K562 (cell line): ENCODE results near the gene UNC13A. TPM values are rescaled to one million over a fixed set of nuclear protein-coding genes. Genes with fewer than 3 reads are reported as not detected.
A peak's percentile ranks its signal among the peaks of the same experiment; 100 is the strongest.

Experiments used
- ATAC-seq: fragments of 200-7000 bp; cut with Tn5 transposase; 3 replicates; pipeline ENCODE4 v1.9.1; 2020; ENCODE audit warnings: moderate library complexity
- BruUV-seq: library from RNA; stranded (reverse); fragments of 400-500 nt; replicated peaks from 2 replicates; lab custom pipeline; 2021; lab: Mats Ljungman, UMichigan
- CTCF ChIA-PET: fragments of 300-600 bp; formaldehyde crosslinking; extraction: SDS; loops from one replicate; lab custom pipeline; 2021; ENCODE audit warnings: low intra/inter-chr PET ratio; lab: Yijun Ruan, JAX
- POLR2A ChIA-PET: fragments of 300-600, 350-650 bp; sonication (Branson Sonifier 250); formaldehyde crosslinking; extraction: SDS; loops from one replicate; lab custom pipeline; 2021; ENCODE audit warnings: antibody characterized with exemption, inconsistent platforms; lab: Yijun Ruan, JAX
- DNase-seq, 4 experiments: peaks; one replicate each; pipeline versions ENCODE4 v3.0.0 to v3.0.0-alpha.2; 2011 to 2018; ENCODE audit warnings: low spot score in 3 of 4, mixed read lengths in 3 of 4; ENCODE audit errors: extremely low read depth in 1 of 4
- FAIRE-seq: peaks from 2 replicates; lab custom pipeline; 2011; peaks lifted over from hg19 to GRCh38; lab: Jason Lieb, UNC
- H2AFZ ChIP-seq: 2 replicates; pipeline ENCODE4 v1.6.0; 2011; ENCODE audit warnings: low read depth, low read length, control low read depth, inconsistent platforms
- H3K27ac ChIP-seq: fragments of 200-600 bp; 3 replicates; pipeline ENCODE4 v1.8.0; 2011; ENCODE audit warnings: low read depth, mild to moderate bottlenecking, control low read depth, inconsistent platforms, low read length, moderate library complexity, mixed read lengths; ENCODE audit errors: extremely low read depth
- H3K27me3 ChIP-seq, 2 experiments: fragments of 300-600 bp in 1 of 2; 2 replicates in 1 of 2; 3 replicates in 1 of 2; pipeline versions ENCODE4 v1.6.0 to v1.8.0; 2011; ENCODE audit warnings: inconsistent platforms in 2 of 2, low read length in 2 of 2, mild to moderate bottlenecking in 1 of 2, mixed read lengths in 1 of 2, moderate library complexity in 1 of 2; ENCODE audit not compliant: control insufficient read depth in 2 of 2, insufficient read depth in 2 of 2
- H3K36me3 ChIP-seq: fragments of 300-600 bp; 3 replicates; pipeline ENCODE4 v1.8.0; 2011; ENCODE audit warnings: mild to moderate bottlenecking, low read length, inconsistent platforms; ENCODE audit not compliant: control insufficient read depth, insufficient read depth
- H3K4me1 ChIP-seq, 2 experiments: fragments of 200-600 bp in 1 of 2; replicated peaks in 1 of 2; 2 replicates in 1 of 2; 3 replicates in 1 of 2; pipeline versions ENCODE4 v1.5.1 to v1.8.0; 2011; ENCODE audit warnings: inconsistent platforms in 2 of 2, low read length in 2 of 2, mild to moderate bottlenecking in 1 of 2, mixed read lengths in 1 of 2, moderate library complexity in 1 of 2; ENCODE audit not compliant: control insufficient read depth in 2 of 2, insufficient read depth in 2 of 2
- H3K4me2 ChIP-seq: 2 replicates; pipeline ENCODE4 v1.6.1; 2011; ENCODE audit warnings: low read length, control low read depth, inconsistent platforms, mixed read lengths; ENCODE audit not compliant: insufficient read depth
- H3K4me3 ChIP-seq: fragments of 200-600 bp; sonication (generic), shearing (Covaris generic); 2 replicates; pipeline ENCODE4 v1.5.1; 2016; ENCODE audit warnings: control low read depth, inconsistent platforms
- H3K79me2 ChIP-seq: fragments of 200-600 bp; 3 replicates; pipeline ENCODE4 v1.8.0; 2011; ENCODE audit warnings: low read length, inconsistent platforms; ENCODE audit not compliant: control insufficient read depth, insufficient read depth
- H3K9ac ChIP-seq, 2 experiments: 2 replicates each; pipeline versions ENCODE4 v1.6.0 to v1.6.1; 2011; ENCODE audit warnings: low read depth in 2 of 2, low read length in 2 of 2, control low read depth in 1 of 2, inconsistent platforms in 1 of 2, mild to moderate bottlenecking in 1 of 2, mixed read lengths in 1 of 2; ENCODE audit not compliant: insufficient read depth in 1 of 2
- H3K9me1 ChIP-seq: one replicate; pipeline ENCODE4 v1.6.0; 2011; ENCODE audit warnings: inconsistent platforms, mild to moderate bottlenecking, low read length, moderate library complexity; ENCODE audit not compliant: control insufficient read depth, insufficient read depth
- H3K9me3 ChIP-seq: replicated peaks from 2 replicates; pipeline ENCODE4 v1.5.1; 2011; ENCODE audit warnings: low read depth, low read length, inconsistent platforms; ENCODE audit not compliant: control insufficient read depth, insufficient read depth
- H4K20me1 ChIP-seq: replicated peaks from 2 replicates; pipeline ENCODE4 v1.6.1; 2011; ENCODE audit warnings: low read length, inconsistent platforms, mixed read lengths; ENCODE audit not compliant: control insufficient read depth, insufficient read depth
- CBFA2T3 ChIP-seq: fragments of 450-650 bp; IDR thresholded peaks from 2 replicates; pipeline ENCODE4 v1.6.1; 2017
- CC2D1A ChIP-seq: fragments of 450-650 bp; IDR thresholded peaks from 2 replicates; pipeline ENCODE4 v1.6.1; 2017; ENCODE audit warnings: mild to moderate bottlenecking
- CREM ChIP-seq: IDR thresholded peaks from 2 replicates; pipeline ENCODE4 v1.6.1; 2014; ENCODE audit warnings: antibody characterized with exemption, low read depth
- HLTF ChIP-seq: fragments of 450-650 bp; IDR thresholded peaks from 2 replicates; pipeline ENCODE4 v1.6.1; 2016
- HSF4 ChIP-seq: fragments of 250-450 bp; sonication (Bioruptor Pico); IDR thresholded peaks from 2 replicates; pipeline ENCODE4 v2.1.2; 2022; ENCODE audit warnings: mild to moderate bottlenecking, moderate library complexity, borderline replicate concordance
- MCM2 ChIP-seq: fragments of 450-650 bp; IDR thresholded peaks from 2 replicates; pipeline ENCODE4 v1.6.1; 2017; ENCODE audit warnings: low read depth, mild to moderate bottlenecking
- MLX ChIP-seq, 2 experiments: fragments of 450-650 bp in 1 of 2; sonication (generic) in 1 of 2; formaldehyde crosslinking; conservative IDR thresholded peaks; 2 replicates each; pipeline versions ENCODE4 v1.4.0 to v1.8.1; 2020 to 2022; ENCODE audit warnings: mild to moderate bottlenecking in 1 of 2, missing genetic modification reagents in 1 of 2
- PHF20 ChIP-seq: fragments of 450-650 bp; IDR thresholded peaks from 2 replicates; pipeline ENCODE4 v1.6.1; 2018; ENCODE audit not compliant: partially characterized antibody
- PHF8 ChIP-seq: fragments of 200-600 bp; sonication (generic); IDR thresholded peaks from 2 replicates; pipeline ENCODE4 v1.6.1; 2012; ENCODE audit warnings: mixed run types, mild to moderate bottlenecking, inconsistent platforms, low read length, moderate library complexity, borderline replicate concordance
- POLR2B ChIP-seq: fragments of 450-650 bp; IDR thresholded peaks from 2 replicates; pipeline ENCODE4 v1.6.1; 2018; ENCODE audit warnings: low read depth; ENCODE audit not compliant: partially characterized antibody
- POLR2H ChIP-seq: IDR thresholded peaks from 2 replicates; pipeline ENCODE4 v1.6.1; 2016; ENCODE audit warnings: missing genetic modification characterization, low read depth, mild to moderate bottlenecking, control low read depth, missing compliant biosample characterization, moderate library complexity
- RCOR1 ChIP-seq, 2 experiments: IDR thresholded peaks; 2 replicates each; pipeline ENCODE4 v1.6.1; 2012; ENCODE audit warnings: low read depth in 2 of 2, low read length in 2 of 2, borderline replicate concordance in 1 of 2, improper control_type of control experiment in 1 of 2
- SMARCA5 ChIP-seq: fragments of 450-650 bp; IDR thresholded peaks from 2 replicates; pipeline ENCODE4 v1.6.1; 2016
- USF2 ChIP-seq: sonication (generic); formaldehyde crosslinking; IDR thresholded peaks from 2 replicates; pipeline ENCODE4 v1.5.0; 2020; ENCODE audit warnings: missing genetic modification reagents
- ZFX ChIP-seq: sonication (generic); formaldehyde crosslinking; IDR thresholded peaks from 2 replicates; pipeline ENCODE4 v1.8.0; 2022; ENCODE audit warnings: mild to moderate bottlenecking, missing genetic modification reagents, moderate library complexity
- ZNF175 ChIP-seq: fragments of 200-800 bp; sonication (Bioruptor generic); IDR thresholded peaks from 2 replicates; pipeline ENCODE4 v1.6.1; 2016; ENCODE audit warnings: low read depth, mild to moderate bottlenecking, missing genetic modification characterization, missing compliant biosample characterization
- ZNF24 ChIP-seq: fragments of 450-650 bp; IDR thresholded peaks from 2 replicates; pipeline ENCODE4 v1.6.1; 2016
- ZNF584 ChIP-seq: fragments of 200-800 bp; sonication (Bioruptor generic); IDR thresholded peaks from 2 replicates; pipeline ENCODE4 v1.6.1; 2016; ENCODE audit warnings: low read depth, mild to moderate bottlenecking, missing genetic modification characterization, missing compliant biosample characterization
- ZNF76 ChIP-seq: fragments of 250-450 bp; sonication (Bioruptor Pico); IDR thresholded peaks from 2 replicates; pipeline ENCODE4 v1.4.0; 2020; ENCODE audit warnings: mild to moderate bottlenecking, moderate library complexity, borderline replicate concordance
- ZNF764 ChIP-seq: fragments of 250-450 bp; sonication (Bioruptor Pico); IDR thresholded peaks from 2 replicates; pipeline ENCODE4 v1.4.0; 2020; ENCODE audit warnings: low read depth, mild to moderate bottlenecking, moderate library complexity
- WGBS: fragments of 100-300 bp; shearing (Covaris generic); methylation state at CpG from one replicate; pipeline ENCODE4 v1.1.6; 2016; ENCODE audit warnings: low coverage, mixed read lengths; ENCODE audit not compliant: insufficient coverage; ENCODE audit errors: missing lambda C conversion rate; 5-methylcytosine and 5-hydroxymethylcytosine counted together
- in situ Hi-C: fragments of 300-500 bp; cut with MboI; formaldehyde crosslinking; loops from 4 replicates; pipeline ENCODE4 v1.15.0; 2018; ENCODE audit warnings: inconsistent platforms, mixed read lengths
- intact Hi-C: fragments of 100-400 bp; cut with micrococcal nuclease; formaldehyde crosslinking; loops from 2 replicates; pipeline ENCODE4 v1.14.2; 2022
- polyA plus RNA-seq, 8 experiments: library from polyadenylated mRNA; depleted of rRNA in 4 of 8; stranded (reverse) in 5 of 8; unstranded in 3 of 8; fragments of >200 nt; fragmentation: Nextera tagmentation in 2 of 8; fragmentation: Illumina TruSeq in 1 of 8; extraction: Ambion mirVana in 2 of 8; extraction: Trizol in 1 of 8; gene quantifications; 2 replicates each; pipeline versions ENCODE4 v1.2.1 to v1.2.3, GENCODE V29; 2011 to 2014; ENCODE audit warnings: inconsistent platforms in 1 of 8, missing spikeins in 1 of 8
- total RNA-seq, 7 experiments: library from RNA; depleted of rRNA in 6 of 7; stranded (reverse); fragments of >200 nt in 6 of 7; fragmentation: Illumina TruSeq in 2 of 7; extraction: Trizol in 2 of 7; gene quantifications; 2 replicates each; pipeline versions ENCODE4 v1.2.1 to v1.2.3, GENCODE V29; 2011 to 2021; ENCODE audit warnings: low replicate concordance in 1 of 7
- TF ChIP-seq, protein P1 (sequence below): sonication (generic); formaldehyde crosslinking; IDR thresholded peaks from 2 replicates; pipeline ENCODE4 v1.8.0; 2022; ENCODE audit warnings: missing genetic modification reagents, mild to moderate bottlenecking, moderate library complexity, borderline replicate concordance

Gene UNC13A
- total and polyA plus RNA-seq, 9 of the 15 experiments (the other 6 are each of a cell fraction or from before 2014, with no cell fraction given) = 0.03 to 1.0 (median 0.25) TPM

DNA sequence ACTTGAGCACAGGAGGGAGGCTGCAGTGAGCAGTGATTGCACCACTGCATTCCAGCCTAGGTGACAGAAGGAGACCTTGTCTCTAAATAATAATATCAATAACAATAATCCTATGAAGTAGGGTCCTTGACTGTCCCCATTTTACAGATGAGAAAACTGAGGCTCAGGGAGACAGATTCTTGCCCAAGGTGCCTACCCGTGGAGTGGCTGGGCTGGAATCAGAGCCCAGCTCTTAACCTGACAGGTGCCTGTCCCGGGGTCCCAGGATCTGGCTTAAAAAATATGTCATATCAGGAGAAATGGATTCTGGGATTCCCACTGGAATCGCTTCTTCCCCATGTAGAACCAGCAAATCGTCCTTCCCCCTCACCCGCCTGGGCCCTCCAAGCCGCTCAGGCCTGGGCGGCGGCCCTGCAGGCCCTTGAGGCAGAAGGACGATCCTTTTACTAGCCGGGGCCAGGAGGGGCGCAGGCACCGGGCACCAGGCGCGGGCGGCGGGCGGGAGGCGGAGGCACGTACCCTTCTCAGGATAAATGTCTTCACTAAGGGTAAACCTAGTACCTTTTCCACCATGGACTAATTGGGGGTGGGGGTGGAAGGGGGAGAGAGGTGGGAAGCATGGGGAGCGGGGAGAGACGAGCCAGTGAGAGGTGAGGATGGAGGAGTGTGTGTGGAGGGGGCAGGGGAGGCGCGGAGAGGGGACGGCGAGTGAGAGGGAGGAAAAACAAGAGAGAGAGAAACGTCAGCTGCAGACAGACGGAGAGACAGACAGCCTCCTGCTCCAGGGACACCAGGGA is 72.1 kb downstream of the UNC13A start:
- Histone ChIP-seq H3K9me3 (no peaks in the 10 kb centered on the region), H2AFZ (peak overlapping the region; percentile 91), H3K79me2 (no peaks in the 10 kb centered on the region), H3K27me3 (no peaks in the 10 kb centered on the region; a peak in 1 of 5 replicates), H3K9me1 (peaks cover 3% of the 10 kb centered on the region), H3K9ac (peak overlapping the region; percentile 75 to 99), H3K4me3 (peak overlapping the region; percentile 47), H3K4me2 (peak overlapping the region; percentile 89), H3K4me1 (peaks cover 2 to 39% of the 10 kb centered on the region in 2 experiments; a peak in 4 of 5 replicates), H3K36me3 (no peaks in the 10 kb centered on the region), H4K20me1 (peaks cover 5% of the 10 kb centered on the region), H3K27ac (peak overlapping the region; percentile 82)
- intact Hi-C loops (no loop called here), in situ Hi-C loops (no loop called here)
- peak; percentile 15 for FAIRE-seq
- peak in 3 of 4 experiments; percentile 32 to 62 (median 43) for DNase-seq
- ATAC-seq = peak; percentile 72
- ChIA-PET CTCF (no interaction called here), POLR2A (interaction anchor here (0.8 to 1.7 kb wide), 3 partner anchors 9 to 212 kb away, joined by 3 to 6 read pairs (median 3); no protein-coding TSS in a partner anchor)
- 23% methylated on average over 19 of the region's 27 CpGs for WGBS
- no TSS peak for BruUV-seq
- no peak for TF ChIP-seq HSF4 (CRISPR knock-in tag)
- TF ChIP-seq, protein P1, sequence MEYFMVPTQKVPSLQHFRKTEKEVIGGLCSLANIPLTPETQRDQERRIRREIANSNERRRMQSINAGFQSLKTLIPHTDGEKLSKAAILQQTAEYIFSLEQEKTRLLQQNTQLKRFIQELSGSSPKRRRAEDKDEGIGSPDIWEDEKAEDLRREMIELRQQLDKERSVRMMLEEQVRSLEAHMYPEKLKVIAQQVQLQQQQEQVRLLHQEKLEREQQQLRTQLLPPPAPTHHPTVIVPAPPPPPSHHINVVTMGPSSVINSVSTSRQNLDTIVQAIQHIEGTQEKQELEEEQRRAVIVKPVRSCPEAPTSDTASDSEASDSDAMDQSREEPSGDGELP (CRISPR knock-in tag) = 0 out of 2 replicates have a peak, but pooled peaks have one; percentile 18
- no peak for TF ChIP-seq USF2 (CRISPR knock-in tag)
- TF ChIP-seq ZNF175 (CRISPR knock-in tag) = no peak
- no peak for TF ChIP-seq ZNF584 (CRISPR knock-in tag)
- peak; percentile 46 to 91; a peak in 3 of 4 replicates for TF ChIP-seq RCOR1 (IDR thresholded peaks at IDR 0.05; ENCODE audit: borderline replicate concordance in 1 of 2, low read depth in 2 of 2, low read length in 2 of 2)
- 0 out of 2 replicates have a peak, but pooled peaks have one; percentile 30 for TF ChIP-seq ZNF24
- TF ChIP-seq PHF8 = no peak
- TF ChIP-seq ZFX (CRISPR knock-in tag) = peak; percentile 37
- TF ChIP-seq PHF20 = peak; percentile 73
- TF ChIP-seq CBFA2T3 = no peak
- 0 out of 2 replicates have a peak, but pooled peaks have one; percentile 14 for TF ChIP-seq CC2D1A
- TF ChIP-seq HLTF = 0 out of 2 replicates have a peak, but pooled peaks have one; percentile 60
- 0 out of 2 replicates have a peak, but pooled peaks have one; percentile 82 for TF ChIP-seq SMARCA5
- TF ChIP-seq POLR2H (tag) = no peak
- TF ChIP-seq MCM2 = no peak
- TF ChIP-seq CREM = peak; percentile 62; the same call in 1 of the 2 replicates
- no peak for TF ChIP-seq ZNF76 (CRISPR knock-in tag)
- no peak for TF ChIP-seq MLX (CRISPR knock-in tag; conservative IDR thresholded peaks at IDR 0.05)
- TF ChIP-seq ZNF764 (CRISPR knock-in tag) = no peak
- peak; percentile 39 for TF ChIP-seq POLR2B
